Activated CD4-positive, alpha-beta T cell treated with anti-CD3 and anti-CD28 coated beads for 36 hours (primary cell): Measurements from ENCODE around the gene HCFC1. TPM values are rescaled to one million over a fixed set of nuclear protein-coding genes. Genes with fewer than 3 reads are reported as not detected.

Experiments
- ATAC-seq: fragments of 200-7000 bp; cut with Tn5 transposase; one replicate; pipeline ENCODE4 v1.10.0; 2021; ENCODE audit warnings: mild to moderate bottlenecking, moderate library complexity
- CTCF ChIA-PET: fragments of 350-600 bp; sonication (Branson Sonifier 250); formaldehyde crosslinking; loops from one replicate; lab custom pipeline; 2021; ENCODE audit warnings: antibody characterized with exemption; lab: Charles Lee
- POLR2A ChIA-PET: fragments of 350-600 bp; sonication (Branson Sonifier 250); formaldehyde crosslinking; loops from one replicate; lab custom pipeline; 2021; ENCODE audit warnings: antibody characterized with exemption, inconsistent platforms; lab: Charles Lee
- DNase-seq: peaks from one replicate; pipeline ENCODE4 v3.0.0-alpha.2; 2020
- H3K27ac Mint-ChIP-seq: one replicate; pipeline ENCODE4 v1.8.0; 2021; ENCODE audit warnings: mixed read lengths
- H3K27me3 Mint-ChIP-seq: one replicate; pipeline ENCODE4 v1.8.0; 2021; ENCODE audit warnings: mixed read lengths
- H3K36me3 Mint-ChIP-seq: one replicate; pipeline ENCODE4 v1.8.0; 2021; ENCODE audit warnings: low read depth, mixed read lengths
- H3K4me1 Mint-ChIP-seq: one replicate; pipeline ENCODE4 v1.8.0; 2021; ENCODE audit warnings: mixed read lengths
- H3K4me3 Mint-ChIP-seq: one replicate; pipeline ENCODE4 v1.8.0; 2021; ENCODE audit warnings: mild to moderate bottlenecking, moderate library complexity, mixed read lengths
- H3K9me3 Mint-ChIP-seq: one replicate; pipeline ENCODE4 v1.8.0; 2021; ENCODE audit warnings: low read depth, mixed read lengths
- intact Hi-C, 2 experiments: fragments of 100-400 bp; cut with DNase I in 1 of 2; cut with micrococcal nuclease in 1 of 2; formaldehyde crosslinking; loops; one replicate each; pipeline versions ENCODE4 v1.14.2 to v1.15.1; 2022 to 2024; cut with DNase I, micrococcal nuclease
- microRNA-seq: library from miRNA; unstranded; fragments of <30 nt; microRNA quantifications from one replicate; pipeline ENCODE4 v1.2.0, GENCODE V29; 2021; ENCODE audit warnings: borderline replicate concordance
- total RNA-seq, 2 experiments: library from RNA; stranded (reverse); gene quantifications; one replicate each; pipeline ENCODE4 v1.2.3, GENCODE V29; 2021

Gene HCFC1
- total RNA-seq, 2 experiments from 2014 or later, result 99.5 to 147 TPM

- POLR2A ChIA-PET, result interaction anchor here (0.7 to 1.0 kb wide), 2 partner anchors 24 to 27 kb away, joined by 3 read pairs; no protein-coding TSS in a partner anchor
- peak overlapping the region; percentile 47 for H3K27ac Mint-ChIP-seq
- peaks cover 41% of the 10 kb centered on the region for H3K4me1 Mint-ChIP-seq
- DNase-seq, result peak; percentile 78
- ATAC-seq, result peak; percentile 83
- H3K36me3 Mint-ChIP-seq, result no peaks in the 10 kb centered on the region
- H3K9me3 Mint-ChIP-seq, result no peaks in the 10 kb centered on the region
- CTCF ChIA-PET, result no interaction called here
- intact Hi-C loops, result loop anchor here in 1 of 2 experiments (5.0 kb wide), 2 partner anchors 79 to 139 kb away; partner anchors contain the start of gene PLXNB3
- no peaks in the 10 kb centered on the region for H3K27me3 Mint-ChIP-seq
- peak overlapping the region; percentile 49 for H3K4me3 Mint-ChIP-seq
Observed at GRCh38 chrX:153900831-153901752, 70.5 kb downstream of the HCFC1 start.

- ChIA-PET CTCF (no interaction called here), POLR2A (no interaction called here)
- H3K36me3 Mint-ChIP-seq, result no peaks in the 10 kb centered on the region
- peaks cover 22% of the 10 kb centered on the region for H3K4me1 Mint-ChIP-seq
- H3K9me3 Mint-ChIP-seq, result no peaks in the 10 kb centered on the region
- H3K27me3 Mint-ChIP-seq, result no peaks in the 10 kb centered on the region
- DNase-seq (no peak), ATAC-seq (no peak)
- intact Hi-C loops, result no loop called here
- H3K27ac Mint-ChIP-seq, result no peak overlapping the region
- H3K4me3 Mint-ChIP-seq, result no peak overlapping the region
Observed at GRCh38 chrX:153897899-153898298, 73.7 kb downstream of the HCFC1 start.

Small RNA genes lying within 50 kb of the gene (microRNA-seq; reads per million reads assigned to microRNA genes)
- not detected for gene MIR3202-1
- not detected for gene MIR3202-2
- not detected for gene MIR718

Other genes with a start within 250 kb of the HCFC1 start
- 100 to 1,000 TPM in 1 of 2 experiments, 10 to 100 TPM in 1; 78.0 to 106 TPM for gene BCAP31, start 247.4 kb downstream of the HCFC1 start, total RNA-seq
- gene ABCD1, start 247.0 kb downstream of the HCFC1 start, total RNA-seq, result 1 to 10 TPM; 4.5 to 4.8 TPM
- 1 to 10 TPM; 1.6 to 2.4 TPM for gene PLXNB3, start 207.6 kb downstream of the HCFC1 start, total RNA-seq
- not detected for gene SRPK3, start 190.8 kb downstream of the HCFC1 start, total RNA-seq
- 10 to 100 TPM; 48.8 to 62.4 TPM for gene IDH3G, start 177.4 kb downstream of the HCFC1 start, total RNA-seq
- 100 to 1,000 TPM; 124 to 146 TPM for gene SSR4, start 177.2 kb downstream of the HCFC1 start, total RNA-seq
- 1 to 10 TPM; 2.4 to 4.3 TPM for gene PDZD4, start 141.3 kb downstream of the HCFC1 start, total RNA-seq
- under 1 TPM; 0.47 to 0.57 TPM for gene L1CAM, start 85.6 kb downstream of the HCFC1 start, total RNA-seq
- gene AVPR2, start 67.1 kb downstream of the HCFC1 start, total RNA-seq, result not detected
- gene ARHGAP4, start 45.6 kb downstream of the HCFC1 start, total RNA-seq, result 100 to 1,000 TPM; 130 to 135 TPM
- 100 to 1,000 TPM; 108 to 115 TPM for gene NAA10, start 36.8 kb downstream of the HCFC1 start, total RNA-seq
- gene RENBP, start 27.2 kb downstream of the HCFC1 start, total RNA-seq, result 1 to 10 TPM; 6.0 to 8.1 TPM
- gene TMEM187, start 936 bp upstream of the HCFC1 start, total RNA-seq, result 1 to 10 TPM; 4.4 to 5.4 TPM
- gene IRAK1, start 48.1 kb upstream of the HCFC1 start, total RNA-seq, result 10 to 100 TPM; 84.3 to 93.6 TPM
- 10 to 100 TPM; 50.7 to 60.0 TPM for gene MECP2, start 125.9 kb upstream of the HCFC1 start, total RNA-seq
- not detected for gene OPN1LW, start 172.4 kb upstream of the HCFC1 start, total RNA-seq
- gene OPN1MW, start 210.8 kb upstream of the HCFC1 start, total RNA-seq, result not detected
- gene OPN1MW2, start 247.9 kb upstream of the HCFC1 start, total RNA-seq, result not detected